D341Med (cell line): ENCODE data around the gene ARHGEF1.
"Not testable (repeated sequence)": the region's sequence is repeated elsewhere in the genome, so short reads cannot be mapped to it uniquely, and the experiment has no call there.

Experiments used
- DNase-seq: peaks from one replicate; pipeline ENCODE4 v3.0.0; 2012; ENCODE audit warnings: low spot score

Gene ARHGEF1

DNA sequence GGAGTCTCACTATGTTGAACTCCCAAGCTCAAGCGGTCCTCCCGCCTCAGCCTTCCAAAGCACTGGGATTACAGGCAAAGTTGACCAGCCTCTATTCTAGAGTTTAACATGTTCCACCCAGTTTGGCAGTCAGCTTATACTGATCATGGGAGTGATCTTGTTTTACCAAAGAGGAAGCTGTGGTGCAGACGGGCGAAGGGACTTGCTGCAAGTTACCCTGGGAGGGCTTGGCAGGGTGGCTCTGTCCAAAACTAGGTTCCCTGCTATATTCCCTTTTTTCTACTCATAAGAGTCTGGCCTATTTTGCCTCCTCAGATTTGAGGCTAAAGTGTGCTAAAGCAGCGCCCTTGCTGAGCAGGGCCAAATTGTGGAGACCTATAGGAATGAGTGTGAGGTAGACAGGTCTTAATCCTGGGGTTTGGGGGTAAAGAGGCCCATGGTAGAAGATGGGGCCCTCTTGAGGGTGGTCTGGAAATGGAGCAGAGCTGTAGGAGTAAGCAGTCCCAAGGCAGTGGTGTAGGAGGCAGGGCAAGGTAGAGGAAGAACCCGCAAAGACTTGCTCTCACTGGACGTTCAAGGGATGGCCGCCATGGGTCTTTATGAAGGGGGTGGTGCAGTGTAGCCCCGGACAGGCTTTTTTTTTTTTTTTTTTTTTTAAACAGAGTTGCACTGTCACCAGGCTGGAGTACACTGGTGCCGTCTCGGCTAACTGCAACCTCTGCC lies 19.6 kb upstream of the ARHGEF1 start:
- no peak for DNase-seq

DNA sequence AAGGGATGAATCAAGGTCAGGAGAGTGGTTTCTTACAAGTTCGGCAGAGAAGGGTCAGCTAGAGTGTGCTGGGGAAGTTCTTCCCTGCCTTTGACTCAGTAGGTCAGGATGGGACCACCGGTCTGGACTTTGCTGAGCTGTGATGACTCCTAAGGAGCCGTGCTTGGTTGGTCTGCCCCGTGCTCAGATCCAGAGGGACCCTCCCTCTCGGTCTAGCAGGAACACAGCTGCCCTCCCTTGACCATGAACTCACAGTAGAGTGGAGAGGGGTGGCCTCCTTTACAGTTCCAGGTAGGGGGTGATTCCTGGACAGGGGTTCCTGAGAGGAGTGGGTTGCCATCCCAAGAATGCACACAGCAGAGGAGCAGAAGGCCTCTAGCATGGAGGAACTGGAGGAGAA lies 18.6 kb upstream of the ARHGEF1 start:
- no peak for DNase-seq

DNA sequence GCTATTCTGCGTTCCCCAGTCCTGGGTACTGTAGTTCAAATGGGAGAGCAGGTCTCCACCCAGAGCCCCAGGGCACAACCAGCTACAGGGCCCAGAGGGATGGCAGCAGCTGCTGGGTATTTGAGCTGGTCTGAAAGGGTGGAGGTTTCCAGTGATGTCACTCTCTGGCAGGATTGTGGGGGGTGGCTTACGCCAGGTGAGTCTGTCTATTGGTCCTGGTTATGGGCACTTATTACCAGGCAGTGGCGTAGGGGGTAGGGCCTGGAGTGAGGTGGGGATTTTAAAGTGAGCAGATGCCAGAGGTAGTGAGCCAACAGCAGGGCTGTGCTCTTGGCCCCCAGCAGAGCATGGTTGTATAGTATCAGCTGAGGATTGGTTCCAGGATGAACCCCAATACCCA lies 16.7 kb upstream of the ARHGEF1 start:
- DNase-seq = no peak

DNA sequence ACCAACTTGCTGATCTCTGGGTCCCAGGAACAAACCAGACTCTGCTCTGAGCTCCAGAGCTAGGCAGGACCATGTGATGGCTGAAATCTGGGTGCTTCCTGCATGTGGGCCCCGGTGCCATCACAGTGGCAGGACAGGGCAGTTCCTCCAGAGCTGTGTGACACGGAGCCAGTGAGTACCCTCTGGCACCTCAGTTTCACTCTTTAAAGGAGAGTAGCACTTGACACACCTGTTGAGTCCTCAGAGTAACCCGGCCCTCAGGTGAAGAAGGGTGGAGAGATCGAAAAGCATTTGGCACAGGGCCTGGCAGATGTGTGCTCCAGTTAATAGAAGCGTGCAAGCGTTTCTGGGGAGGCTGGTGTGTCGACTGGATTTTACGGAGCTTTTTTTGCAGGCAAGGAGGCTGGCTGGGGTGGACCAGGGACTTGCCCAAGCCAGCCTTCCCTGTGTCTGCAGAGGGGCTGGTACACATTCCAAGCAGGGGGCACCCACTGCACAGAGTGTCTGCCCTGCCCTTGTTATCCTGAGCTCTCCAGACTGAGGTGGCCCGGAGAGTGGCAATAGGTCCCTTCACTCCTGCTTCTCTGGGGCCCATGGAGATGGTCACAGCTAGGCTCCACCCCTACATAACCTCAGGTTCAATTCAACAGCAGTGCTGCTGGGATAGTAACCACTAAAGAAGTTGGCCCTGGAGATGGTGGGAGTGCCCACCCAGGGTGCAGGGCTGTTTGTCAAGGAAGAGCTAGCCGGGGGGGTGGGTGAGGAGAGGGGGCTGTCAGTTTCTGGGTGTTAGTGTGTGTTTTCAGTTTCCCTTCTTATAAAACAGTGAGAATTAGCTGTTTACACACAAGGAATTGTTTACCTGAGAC lies 14.6 kb upstream of the ARHGEF1 start:
- DNase-seq = no peak

DNA sequence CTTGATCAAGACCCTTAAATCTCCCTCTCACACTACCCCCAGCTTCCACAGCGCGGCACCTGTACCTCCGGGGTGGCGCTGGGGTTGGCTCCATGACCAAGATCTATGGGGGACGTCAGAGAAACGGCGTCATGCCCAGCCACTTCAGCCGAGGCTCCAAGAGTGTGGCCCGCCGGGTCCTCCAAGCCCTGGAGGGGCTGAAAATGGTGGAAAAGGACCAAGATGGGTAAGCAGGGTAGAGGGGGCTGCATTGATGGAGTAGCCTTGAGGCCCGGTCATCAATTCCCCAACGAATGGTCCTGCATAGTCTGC lies 14.0 kb upstream of the ARHGEF1 start:
- no peak for DNase-seq

DNA sequence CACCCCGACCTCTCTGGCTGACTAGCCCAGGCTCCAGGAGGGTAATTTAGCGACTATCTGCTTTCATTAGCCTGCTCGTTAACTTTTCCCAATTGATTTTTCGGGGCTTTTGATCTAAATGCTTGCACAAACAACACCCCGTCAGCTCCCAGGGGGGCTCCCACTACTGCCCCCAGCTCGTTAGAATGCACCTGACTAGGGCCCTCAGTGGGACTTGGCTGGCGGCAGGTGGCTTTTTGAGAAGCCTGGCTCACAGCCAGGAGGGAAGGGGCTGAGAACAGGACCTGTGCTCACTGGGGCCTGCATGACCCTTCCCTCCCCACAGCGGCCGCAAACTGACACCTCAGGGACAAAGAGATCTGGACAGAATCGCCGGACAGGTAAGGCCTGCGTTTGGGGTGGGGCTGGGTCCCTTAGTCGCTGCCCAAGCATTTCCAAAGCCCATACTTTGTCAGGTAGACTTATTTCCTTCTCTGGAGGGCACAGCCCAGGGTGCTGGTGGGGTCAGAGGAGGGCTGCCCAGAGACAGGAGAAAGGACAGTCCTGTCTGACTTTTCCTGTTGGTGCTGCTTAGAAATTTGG lies 13.5 kb upstream of the ARHGEF1 start:
- no peak for DNase-seq

DNA sequence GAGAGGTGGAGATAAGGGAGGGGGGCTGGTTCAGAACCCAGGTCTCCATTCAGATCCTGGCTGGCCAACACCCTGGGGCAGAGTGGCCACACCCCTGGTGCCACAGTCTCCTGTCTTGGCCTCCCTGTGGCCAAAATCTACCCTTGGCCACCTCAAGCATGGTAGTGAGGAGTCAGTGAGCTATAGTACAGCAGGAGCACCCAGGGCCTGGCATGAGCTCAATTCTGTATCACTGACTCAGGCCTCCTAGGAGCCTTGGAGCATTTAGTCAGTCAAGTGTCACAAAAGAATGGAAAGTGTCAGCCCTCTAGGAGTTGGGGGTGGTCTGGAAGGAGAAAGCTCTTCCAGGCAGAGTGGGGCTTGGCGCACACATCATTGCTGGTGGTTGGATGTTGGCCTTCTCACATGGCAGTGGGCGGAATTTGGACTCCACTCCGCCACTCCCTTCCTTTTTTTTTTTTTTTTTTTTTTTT lies 12.5 kb upstream of the ARHGEF1 start:
- DNase-seq = no peak

DNA sequence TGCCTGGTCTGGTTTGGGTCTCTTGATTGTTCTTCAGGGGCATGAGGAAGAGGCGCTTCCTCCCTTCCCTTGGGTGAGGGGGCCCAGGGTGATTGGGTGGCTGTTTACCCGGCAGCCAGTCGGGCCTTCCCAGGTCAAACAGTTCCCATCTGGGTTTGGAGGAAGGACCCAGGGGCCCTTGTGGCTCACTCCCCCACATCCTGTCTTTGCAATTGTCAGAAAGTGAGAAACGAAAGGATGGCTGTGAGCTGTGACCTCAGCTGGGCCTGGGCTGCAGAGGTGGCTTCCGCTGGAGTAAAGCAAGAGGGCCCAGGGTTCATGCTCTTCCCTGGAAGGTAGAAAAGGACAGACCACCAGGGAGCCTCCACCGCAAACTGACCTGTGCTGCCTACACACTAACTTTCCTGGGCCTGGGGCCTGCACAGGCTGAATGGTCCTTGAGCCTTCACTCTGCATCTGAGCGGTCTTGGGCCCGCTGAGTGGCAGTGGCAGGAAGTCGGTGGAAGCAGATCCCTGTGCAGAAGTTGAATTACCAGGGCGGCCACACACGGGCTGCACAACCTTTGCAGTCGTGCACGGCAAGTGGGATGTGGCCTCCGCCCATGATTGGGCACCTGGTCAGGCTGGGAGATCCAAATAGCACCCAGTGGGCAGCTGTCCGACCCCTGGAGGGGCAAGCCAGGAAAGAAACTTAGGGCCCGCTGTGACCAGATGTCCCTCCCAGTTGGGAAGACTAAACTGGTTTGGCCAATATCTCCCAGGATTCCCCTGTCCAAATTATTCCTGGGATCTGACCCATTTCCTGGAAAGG lies 11.2 kb upstream of the ARHGEF1 start:
- no peak for DNase-seq

DNA sequence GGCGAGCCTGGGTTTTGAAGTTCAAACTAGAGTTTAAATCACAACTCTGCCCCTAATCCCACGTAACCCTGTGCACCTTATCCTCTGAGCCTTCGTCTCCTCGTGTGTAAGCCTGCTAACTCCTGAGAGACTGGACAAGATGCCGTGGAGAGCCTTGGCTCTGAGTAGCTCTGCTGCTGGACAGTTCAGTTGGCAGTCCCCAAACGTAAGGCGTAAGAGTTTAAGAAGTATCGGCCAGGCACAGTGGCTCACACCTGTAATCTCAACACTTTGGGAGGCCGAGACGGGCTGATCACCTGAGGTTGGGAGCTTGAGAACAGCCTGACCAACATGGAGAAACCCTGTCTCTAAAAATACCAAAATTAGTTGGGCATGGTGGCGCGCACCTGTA lies 10.6 kb upstream of the ARHGEF1 start:
- no peak for DNase-seq

DNA sequence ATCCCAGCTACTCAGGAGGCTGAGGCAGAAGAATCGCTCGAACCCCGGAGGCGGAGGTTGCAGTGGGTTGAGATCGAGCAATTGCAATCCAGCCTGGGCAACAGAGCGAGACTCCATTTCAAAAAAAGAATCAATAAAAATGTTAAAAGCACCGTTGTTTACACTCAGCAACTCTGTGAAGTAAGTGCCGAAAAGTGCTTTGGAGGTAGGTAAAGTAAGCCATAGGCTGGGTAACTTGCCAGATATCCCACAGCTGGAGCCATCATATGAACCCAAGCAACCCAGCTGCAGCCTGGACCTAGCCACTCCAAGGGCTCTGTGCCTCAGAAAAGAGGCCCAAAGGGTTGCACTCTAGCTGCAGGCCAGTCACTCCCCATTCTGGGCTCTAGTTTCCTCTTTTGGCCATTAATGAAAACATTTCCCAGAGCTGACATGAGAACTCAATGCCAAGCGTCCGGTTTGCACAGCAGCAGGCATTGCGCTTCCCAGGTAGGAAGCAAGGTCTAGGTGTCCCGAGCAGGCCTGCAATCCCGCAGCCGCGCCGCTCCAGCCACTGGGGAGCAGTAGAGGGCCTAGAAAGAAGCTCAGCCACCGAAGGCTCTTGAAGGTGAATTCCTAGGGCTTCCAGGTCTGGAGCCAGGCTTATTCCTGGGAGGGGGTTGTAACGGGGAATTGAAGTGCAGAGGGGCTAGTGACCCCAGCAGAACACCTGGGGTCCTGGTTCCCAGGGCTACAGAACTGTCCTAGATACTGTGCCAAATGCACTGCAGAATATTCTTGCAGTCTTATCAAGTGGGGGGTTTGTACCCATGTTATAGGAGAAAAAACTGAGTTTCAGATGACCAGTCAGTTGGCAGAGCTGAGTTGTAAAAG lies 10.0 kb upstream of the ARHGEF1 start:
- peak; percentile 85 for DNase-seq

DNA sequence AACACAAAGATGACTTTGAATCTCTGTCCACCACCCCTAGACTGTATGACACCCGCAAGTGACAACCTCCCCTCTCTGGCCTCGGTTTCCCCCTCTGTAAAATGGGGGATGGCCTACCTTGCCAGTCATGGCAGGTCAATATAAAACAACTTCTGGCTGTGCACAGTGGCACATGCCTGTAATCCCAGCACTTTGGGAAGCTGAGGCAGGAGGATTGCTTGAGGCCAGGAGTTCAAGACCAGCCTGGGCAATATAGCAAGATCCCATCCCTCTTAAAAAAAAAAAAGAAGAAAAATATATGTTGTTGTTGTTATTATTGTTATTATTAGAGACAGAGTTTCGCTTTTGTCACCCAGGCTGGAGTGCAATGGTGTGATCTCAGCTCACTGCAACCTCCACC lies 7.0 kb upstream of the ARHGEF1 start:
- DNase-seq = not testable (repeated sequence)

DNA sequence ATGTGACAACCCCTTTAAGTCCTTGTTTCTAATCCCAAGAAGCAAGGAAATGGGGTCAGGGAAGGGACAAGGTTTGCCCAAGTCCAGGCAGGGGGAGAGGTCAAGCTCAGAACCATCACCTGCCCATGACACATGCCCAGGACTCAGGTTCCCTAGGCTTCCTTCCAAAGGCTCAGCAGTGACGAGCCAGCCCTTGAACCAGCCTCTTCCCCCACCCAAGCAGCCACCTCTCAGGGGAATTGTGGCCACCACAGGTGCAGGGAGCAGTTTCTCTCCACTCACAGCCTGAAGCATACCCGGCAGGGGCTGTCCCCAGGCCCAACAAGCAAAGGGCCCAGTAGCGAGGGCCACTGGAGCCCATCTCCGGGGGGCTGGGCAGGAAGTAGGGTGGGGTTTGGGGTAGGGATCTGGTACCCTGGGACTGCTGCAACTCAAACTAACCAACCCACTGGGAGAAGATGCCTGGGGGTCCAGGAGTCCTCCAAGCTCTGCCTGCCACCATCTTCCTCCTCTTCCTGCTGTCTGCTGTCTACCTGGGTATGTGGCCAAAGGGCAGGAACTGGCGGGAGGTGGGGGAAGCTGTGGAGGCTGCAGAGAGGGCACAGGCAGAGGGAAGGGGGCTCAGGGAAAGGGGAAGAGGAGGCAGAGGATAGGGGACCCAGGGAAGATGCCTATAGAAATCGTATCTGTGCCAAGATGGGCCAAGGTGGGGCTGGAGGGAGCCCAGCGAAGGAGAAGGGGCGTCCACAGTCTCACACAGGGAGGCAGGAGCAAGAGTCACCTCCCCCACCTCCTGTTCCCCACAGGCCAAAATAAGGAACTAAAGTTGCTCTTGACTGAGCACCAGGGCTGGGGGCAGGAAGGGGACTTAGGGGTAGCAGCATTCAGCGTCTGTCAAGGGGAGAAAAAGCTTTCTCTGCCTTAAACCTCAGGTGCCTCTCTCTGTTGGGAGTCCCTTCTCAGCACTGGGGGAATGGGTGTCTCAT lies 5.8 kb upstream of the ARHGEF1 start, which contains the start of gene CD79A:
Gene CD79A (plus strand): TSS at position 433 of the 986 bp plus-strand sequence. CDS start 26 bp downstream, at position 459.
- DNase-seq = no peak

DNA sequence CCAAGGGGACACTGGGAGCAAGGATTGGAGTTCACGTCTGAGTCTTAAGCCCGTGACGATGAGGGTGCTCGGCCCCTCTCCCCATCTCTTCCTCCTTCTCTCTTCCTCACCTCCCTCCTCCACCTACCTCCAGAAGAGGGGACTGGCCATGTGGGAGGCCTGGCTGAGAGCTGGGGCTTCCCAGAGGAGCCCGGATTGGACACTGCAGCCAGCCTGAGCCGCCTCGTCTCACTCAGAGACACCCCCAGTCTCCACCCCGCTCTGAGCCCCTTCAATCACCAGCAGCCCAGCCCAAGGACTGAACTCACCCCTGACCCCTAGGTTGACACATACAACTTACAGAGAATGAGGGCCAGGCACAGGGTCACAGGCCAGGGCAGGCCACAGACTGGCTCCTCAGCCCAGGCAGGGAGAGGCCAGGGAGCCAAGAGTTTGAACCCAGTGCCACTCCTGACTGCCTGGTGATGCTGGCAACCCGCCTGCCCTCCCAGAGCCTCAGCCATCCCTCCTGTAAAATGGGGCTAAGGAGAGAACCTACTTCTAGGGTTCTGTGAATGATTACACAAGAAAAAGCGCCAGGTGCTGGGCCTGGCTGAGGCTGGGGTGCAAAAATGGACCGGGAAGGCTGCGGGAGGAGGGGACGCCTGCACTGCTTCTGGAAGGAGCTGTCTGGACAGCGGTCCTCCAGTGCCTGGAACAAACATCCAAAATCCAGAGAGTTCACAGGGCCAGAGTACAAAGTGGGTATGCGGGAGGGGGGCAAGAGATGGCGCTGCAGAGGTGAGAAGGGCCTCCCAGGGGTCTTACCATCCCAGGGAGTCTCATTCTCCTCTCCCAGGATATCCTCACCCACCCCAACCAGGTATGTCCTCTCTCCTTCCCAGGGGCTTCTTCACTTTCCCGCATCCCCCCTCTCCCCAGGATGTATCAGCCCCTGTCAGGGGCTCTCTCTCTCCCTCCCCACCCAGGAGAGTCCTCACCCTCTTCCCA lies 4.8 kb upstream of the ARHGEF1 start:
- no peak for DNase-seq

DNA sequence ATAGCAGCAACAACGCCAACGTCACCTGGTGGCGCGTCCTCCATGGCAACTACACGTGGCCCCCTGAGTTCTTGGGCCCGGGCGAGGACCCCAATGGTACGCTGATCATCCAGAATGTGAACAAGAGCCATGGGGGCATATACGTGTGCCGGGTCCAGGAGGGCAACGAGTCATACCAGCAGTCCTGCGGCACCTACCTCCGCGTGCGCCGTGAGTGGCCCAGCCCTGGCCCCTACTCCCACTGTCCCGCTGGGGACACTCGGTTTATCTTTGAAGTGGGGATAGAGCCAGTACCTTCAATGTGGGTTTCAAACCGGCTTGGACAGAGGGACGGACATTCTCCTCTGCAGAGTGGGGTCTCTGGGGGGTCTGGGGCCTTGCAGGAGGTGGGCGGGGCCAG lies 3.9 kb upstream of the ARHGEF1 start:
- DNase-seq = no peak

DNA sequence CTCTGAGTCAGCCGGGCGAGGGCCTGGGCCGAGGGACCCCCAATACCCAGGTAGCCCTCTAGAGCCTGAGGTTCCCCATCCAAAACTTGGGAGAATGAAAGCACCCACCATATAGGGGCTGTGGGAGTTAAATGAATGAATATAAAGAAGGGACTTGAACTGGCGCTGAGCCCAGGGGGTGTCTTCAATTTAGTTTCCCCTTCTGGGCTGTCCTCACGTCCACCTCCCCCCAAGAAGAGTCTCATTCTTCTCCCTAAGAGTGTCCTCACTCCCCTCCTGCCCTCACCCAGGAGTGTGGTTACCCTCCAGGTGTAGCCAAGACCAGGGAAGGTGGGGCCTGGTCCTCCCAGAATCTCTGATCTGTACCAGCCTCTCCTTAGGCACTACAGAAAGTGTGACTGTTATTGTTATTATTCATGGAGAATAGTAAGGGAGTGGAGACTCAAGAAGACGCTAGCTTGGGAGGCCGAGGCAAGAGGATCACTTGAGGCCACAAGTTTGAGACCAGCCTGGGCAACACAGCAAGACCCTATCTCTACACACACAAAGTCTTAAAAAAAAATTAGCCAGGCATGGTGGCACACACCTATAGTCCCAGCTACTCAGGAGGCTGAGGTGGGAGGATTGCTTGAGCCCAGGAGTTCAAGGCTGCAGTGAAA lies 3.2 kb upstream of the ARHGEF1 start:
- DNase-seq = no peak

DNA sequence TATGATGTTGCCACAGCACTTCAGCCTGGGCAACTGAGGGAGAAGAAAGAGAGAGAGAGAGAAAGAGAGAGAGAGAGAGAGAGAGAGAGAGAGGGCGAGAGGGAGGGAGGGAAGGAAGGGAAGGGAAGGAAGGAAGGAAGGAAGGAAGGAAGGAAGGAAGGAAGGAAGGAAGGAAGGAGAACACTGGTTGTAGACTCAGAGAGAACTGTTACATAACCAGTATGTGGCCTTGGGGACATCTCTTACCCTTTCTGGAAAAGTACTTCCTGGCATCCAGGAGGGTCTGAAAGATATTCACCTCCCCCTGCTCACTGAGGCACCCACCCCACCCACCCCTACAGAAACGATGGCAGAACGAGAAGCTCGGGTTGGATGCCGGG lies 2.7 kb upstream of the ARHGEF1 start:
- no peak for DNase-seq

DNA sequence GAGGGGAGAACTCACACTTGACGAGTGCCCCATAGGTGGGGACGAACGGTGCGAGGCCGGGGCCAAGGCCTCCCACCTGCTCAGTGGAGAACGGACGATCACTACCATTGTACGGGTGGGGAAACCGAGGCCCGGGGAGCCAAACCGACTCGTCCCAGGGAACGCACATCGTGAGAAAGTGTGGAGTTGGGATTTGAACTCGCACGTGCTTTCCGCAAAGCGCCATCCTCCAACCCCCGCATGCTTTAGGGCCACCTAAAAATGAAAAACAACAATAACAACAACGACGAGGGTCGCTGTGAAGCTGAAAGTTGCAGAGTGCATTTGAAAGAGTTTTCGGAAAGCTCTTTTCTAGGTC lies 458 bp downstream of the ARHGEF1 start:
- DNase-seq = peak; percentile 34
